AG20443 (cell line): ENCODE results near the gene KRT28.
A peak's percentile ranks its signal among the peaks of the same experiment; 100 is the strongest.
"Not testable (repeated sequence)": the region's sequence is repeated elsewhere in the genome, so short reads cannot be mapped to it uniquely, and the experiment has no call there.

Experiments used
- DNase-seq: peaks from one replicate; pipeline ENCODE4 v3.0.0; 2012; ENCODE audit warnings: low spot score, mixed read lengths

Gene KRT28

DNA sequence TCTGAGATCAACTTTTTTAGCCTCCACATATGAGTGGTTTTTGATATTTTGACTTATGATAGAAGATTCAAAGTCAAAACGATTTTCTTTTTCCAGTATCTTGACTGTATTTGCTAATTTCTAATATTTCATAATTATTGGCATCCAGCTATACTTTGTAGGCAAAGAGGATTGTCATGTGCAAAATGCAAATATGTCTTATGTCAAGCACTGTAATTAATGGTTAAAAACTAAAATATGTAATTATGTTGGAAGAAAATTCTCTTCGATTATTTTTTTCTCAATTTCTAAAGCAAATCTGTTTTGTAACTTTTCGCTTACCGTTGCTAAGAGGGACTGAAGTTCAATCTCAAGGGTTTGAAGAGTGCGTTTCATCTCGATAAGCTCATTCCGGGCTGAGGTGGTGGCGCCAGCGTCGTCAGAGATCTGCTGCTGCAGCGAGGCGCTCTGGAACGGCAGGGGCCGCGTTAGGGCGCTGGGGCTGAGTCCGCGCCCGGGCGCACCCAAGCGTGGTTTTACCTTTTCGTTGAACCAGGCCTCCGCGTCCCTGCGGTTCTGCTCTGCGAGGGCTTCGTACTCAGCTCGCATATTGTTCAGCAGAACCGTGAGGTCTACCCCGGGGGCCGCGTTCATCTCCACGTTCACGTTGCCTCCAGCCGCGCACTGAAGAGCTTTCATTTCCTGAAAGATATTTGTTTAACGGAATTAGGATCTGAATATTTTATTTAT is 20.4 kb downstream of the KRT28 start:
- DNase-seq = peak; percentile 17

DNA sequence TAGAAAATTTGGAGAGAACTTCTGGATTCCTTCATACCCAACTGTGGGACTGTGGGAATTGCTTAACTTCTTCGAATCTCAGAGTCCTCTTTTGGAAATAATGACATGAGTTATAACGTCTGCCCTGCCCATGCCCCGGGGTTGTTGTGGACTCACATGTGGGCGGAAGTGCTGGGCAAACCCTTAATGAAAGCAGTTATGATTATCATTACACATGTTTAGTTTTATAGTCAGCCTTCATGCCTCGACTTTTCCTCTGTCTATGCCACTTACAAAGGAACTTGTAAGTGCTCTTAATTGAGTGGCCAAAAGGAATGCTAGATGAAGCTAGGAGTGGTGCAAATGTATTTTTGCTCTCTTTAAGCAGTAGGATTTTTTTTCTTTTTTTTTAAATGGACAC is 21.3 kb downstream of the KRT28 start:
- DNase-seq = no peak

DNA sequence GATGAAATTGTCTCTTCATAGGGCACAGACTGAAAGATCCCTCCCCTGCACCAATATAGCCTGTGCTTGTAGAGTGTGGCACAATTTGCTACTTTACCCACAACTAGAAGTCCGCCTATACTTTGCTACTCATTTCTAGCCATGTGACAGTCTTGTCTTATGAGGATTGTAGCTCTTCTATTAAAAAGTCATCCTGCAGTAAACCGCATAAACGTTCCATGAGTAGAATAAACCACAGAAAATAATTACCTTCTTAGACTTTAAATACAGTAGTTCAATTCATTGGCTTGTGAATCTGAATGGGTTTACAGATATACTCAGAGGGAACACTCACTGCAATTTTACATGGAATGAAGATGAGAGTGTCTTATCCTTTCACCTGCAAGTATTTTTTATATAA is 21.8 kb downstream of the KRT28 start:
- DNase-seq = no peak

DNA sequence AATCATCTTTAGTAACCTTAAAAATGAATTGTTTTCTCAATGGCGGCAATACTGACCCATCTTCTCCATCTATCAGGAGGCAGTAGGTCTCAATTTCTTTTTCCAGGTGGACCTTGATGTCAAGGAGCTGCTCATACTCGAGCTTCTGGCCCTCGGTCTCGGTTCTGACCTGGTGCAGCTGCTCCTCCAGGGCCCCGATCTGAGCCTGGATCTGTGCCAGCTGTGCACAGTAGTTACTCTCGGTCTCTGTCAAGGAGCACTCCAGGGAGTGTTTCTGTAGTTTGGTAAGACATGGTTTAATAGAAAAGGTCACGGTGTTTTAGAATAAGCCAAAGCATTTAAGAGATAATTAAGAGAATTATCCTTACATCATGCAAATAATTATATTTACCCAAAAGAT is 22.3 kb downstream of the KRT28 start:
- DNase-seq = no peak

DNA sequence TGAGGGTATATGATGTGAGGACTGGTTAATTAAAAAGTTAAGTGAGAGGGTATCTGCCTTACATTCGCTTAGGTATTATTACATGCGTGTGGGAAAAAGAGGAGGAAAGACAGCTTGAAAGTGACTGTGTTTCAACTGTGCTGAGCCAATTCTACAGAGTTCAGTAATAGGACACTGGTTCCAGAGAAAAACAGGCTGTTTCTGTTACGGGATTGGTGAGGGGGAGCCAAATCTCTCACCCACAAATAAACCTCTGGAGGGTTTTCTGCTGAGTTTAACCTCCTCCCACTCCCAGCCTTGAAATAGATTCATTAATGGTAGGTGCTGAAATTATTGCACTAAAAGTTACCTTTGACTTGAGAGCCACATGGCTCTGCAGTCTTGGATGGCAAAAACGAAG is 23.8 kb downstream of the KRT28 start:
- DNase-seq = no peak

DNA sequence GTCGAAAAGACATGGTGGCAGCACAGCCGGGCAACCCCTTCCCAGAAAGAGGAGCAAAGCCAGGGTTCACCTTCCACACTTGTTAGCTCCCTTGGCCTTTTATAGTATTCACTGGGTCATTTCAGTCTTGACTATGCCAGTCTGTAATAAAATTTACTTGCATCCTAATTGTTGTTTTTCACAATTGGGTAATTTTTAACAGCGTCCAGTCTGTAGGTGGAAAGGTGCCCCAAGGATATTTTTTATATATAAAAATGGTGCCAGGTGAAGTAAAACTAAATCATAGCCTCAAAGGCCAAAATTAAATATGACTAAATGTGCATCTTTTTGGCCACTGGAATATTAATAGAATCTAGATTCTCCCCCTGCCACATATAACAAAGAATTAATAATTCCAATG is 27.7 kb downstream of the KRT28 start, which contains the start of gene KRT26:
Gene KRT26 (minus strand): TSS at position 101 of the 400 bp plus-strand sequence. CDS start 88 bp downstream, at position 13.
- no peak for DNase-seq

DNA sequence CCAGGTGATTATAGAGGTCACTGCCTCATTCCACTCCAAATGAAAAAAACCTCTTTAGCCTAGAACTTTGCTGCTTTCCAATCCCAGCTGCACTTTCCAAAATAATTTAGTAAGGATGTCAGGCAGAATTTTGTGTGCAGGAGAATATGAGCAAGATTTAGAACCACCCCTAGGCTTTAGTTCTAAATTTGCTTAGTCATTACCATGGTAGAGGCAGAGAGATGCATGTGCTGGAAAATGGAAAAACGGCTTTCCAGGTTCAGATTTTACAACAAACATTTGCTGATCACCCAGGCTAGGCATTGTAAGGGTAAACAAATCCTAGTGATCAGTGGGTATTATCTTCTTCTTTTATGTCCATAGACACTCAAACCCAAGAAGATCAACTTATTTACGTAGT is 34.1 kb downstream of the KRT28 start:
- DNase-seq = no peak

DNA sequence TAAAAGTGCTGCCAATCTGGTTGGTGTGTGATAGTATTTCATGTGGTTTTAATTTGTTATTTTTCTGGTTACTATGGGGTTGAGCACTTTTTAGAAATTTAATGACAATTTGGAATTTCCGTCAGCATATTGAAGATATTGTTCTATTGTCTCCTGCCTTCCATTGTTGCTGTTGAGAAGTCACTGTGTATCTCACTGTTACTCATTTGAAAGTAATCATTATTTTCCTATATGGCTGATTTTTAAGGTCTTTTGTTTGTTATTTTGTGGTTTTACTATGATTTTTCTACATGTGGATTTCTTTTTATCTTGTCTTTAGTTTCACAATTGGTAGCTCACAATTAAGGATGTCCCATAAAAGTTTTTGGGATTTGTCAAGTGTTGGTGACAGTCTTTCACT is 36.0 kb downstream of the KRT28 start:
- DNase-seq = no peak

DNA sequence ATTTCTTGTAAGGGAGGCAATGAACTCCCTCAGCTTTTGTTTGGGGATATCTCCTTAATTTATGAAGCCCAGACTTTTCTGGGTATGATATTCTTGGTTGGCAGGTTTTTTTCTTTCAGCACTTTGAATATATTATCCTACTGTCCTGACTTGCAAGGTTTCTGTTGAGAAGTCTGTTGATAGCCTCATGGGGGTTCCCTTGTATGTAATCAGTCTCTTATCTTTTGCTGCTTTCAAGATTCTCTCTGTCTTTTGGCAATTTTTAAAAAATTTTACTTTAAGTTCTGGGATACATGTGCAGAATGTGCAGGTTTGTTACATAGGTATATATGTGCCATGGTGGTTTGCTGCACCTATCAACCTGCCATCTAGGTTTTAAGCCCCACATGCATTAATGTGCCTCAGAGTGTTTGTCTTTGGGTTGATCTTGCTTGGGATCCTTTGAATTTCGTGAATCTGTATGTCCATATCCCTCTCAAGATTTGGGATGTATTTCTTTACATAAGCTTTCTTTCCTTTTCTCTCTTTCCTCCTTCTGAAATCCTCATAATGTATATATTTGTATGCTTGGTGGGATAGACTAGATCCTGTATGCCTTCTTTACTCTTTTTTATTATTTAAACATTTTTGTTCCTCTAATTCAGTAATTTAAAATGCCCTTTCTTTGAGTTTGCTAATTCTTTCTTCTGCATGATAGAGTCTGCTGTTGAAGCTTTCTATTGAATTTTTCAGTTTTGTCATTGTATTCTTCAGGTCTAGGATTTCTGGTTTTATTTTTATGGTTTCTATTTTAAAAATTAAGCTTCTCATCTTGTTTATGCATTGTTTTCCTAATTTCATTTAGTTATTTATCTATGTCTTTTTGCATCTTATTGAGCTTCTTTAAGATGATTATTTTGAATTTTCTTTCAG is 39.4 kb downstream of the KRT28 start:
- no peak for DNase-seq

DNA sequence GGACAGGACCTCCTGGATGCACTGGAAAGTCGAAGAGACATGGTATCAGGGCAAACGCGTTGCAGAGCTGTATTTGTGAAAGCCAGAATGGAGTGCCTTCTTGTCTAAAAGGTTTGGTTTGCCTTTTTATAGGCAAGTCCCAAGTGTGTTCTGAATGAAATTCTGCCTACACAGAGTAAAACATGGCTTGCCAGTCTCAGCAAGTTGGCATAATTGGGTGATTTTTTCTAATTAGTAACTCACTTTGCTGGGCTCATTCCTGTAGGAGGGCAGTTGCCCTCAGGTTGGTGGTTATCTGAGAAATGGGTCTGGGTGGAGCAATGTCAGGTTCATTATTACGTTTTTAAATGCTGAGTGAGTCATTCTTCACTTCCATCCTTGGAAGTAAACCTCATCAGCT is 44.5 kb downstream of the KRT28 start, which contains the start of gene KRT25:
Gene KRT25 (minus strand): TSS at position 101 of the 400 bp plus-strand sequence. CDS start 60 bp downstream, at position 41.
- DNase-seq = no peak

DNA sequence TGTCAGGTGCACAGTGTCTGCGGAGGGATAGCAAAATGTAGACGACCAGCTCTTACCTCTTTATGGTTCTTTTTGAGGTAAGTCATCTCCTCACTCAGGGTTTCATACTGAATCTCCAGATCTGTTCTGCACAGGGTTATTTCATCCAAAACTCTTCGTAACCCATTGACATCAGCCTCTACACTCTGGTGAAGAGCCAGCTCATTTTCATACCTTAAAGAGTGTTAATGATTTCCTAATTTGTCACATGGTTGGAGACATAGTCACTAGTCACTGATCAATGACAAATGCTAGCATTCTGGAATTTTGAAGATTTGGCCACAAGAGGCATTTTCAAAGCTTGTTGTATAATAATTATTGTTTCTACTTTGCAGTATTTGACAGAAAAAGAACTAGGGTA is 46.0 kb downstream of the KRT28 start:
- no peak for DNase-seq

DNA sequence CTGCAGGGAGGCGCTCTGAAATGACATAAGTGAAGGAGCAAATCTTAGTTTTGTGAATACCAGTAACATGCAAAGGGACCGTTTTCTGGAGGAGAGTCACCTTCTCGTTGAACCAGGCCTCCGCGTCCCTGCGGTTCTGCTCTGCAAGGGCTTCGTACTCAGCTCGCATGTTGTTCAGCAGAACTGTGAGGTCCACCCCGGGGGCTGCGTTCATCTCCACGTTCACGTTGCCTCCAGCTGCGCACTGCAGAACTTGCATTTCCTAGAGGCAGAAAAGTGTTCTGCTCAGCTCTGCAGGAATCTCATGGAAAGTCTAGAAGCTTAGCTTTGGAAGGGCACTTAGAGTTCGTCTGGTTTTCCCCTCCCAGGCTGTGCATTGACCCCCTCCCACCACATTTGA is 48.7 kb downstream of the KRT28 start:
- DNase-seq = no peak

DNA sequence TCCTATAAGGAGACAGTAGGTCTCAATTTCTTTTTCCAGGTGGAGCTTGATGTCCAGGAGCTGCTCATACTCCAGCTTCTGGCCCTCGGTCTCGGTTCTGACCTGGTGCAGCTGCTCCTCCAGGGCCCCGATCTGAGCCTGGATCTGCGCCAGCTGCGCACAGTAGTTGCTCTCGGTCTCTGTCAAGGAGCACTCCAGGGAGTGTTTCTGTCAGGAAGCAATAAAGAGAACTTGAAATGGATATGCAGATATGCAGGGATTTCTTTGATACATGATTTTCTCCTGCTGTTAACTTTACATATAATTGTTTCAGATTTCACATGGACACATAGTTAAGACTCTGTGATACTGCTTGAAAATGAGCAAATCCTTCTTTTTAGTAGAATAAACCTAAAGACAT is 49.4 kb downstream of the KRT28 start:
- DNase-seq = no peak

DNA sequence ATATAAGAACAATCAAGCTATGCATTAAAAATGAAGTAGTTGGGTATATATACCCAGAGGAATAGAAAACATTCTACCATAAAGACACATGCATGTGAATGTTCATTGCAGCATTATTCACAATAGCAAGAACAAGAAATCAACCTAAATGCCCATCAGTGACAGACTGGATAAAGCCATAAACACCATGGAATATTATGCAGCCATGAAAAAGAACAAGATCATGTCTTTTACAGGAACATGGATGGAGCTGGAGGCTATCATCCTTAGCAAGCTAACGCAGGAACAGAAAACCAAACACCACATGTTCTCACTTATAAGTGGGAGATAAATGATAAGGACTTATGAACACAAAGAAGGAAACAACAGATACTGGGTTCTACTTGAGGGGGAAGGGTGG is 51.1 kb downstream of the KRT28 start:
- not testable (repeated sequence) for DNase-seq
